Activated T-cell treated with anti-CD3 and anti-CD28 coated beads for 1 hour (primary cell): ENCODE data around the gene TJP3.

Experiments used
- DNase-seq: peaks from one replicate; pipeline ENCODE4 v3.0.0-alpha.2; 2020; ENCODE audit warnings: low read depth

The TJP3 gene

GRCh38 chr19:3784607-3785450, 76.6 kb downstream of the TJP3 start:
- DNase-seq = no peak

GRCh38 chr19:3785451-3785937, 77.3 kb downstream of the TJP3 start:
- no peak for DNase-seq

- DNase-seq = no peak
These were observed 78.0 kb downstream of the TJP3 start, which contains the start of gene MATK for GRCh38 chr19:3785938-3786824. MATK (minus strand) TSS chr19:3786381; CDS start chr19:3785135, 1,246 bp downstream.

GRCh38 chr19:3788996-3789778, 81.0 kb downstream of the TJP3 start:
- no peak for DNase-seq

- DNase-seq = no peak
These were observed 82.1 kb downstream of the TJP3 start for GRCh38 chr19:3790209-3790734.

- no peak for DNase-seq
These were observed 82.8 kb downstream of the TJP3 start for GRCh38 chr19:3790941-3791340.

- no peak for DNase-seq
These were observed 83.9 kb downstream of the TJP3 start for GRCh38 chr19:3792114-3792513.

GRCh38 chr19:3793799-3794198, 85.6 kb downstream of the TJP3 start:
- DNase-seq = no peak

GRCh38 chr19:3796358-3796757, 88.2 kb downstream of the TJP3 start:
- DNase-seq = no peak

- DNase-seq = no peak
These were observed 90.0 kb downstream of the TJP3 start for GRCh38 chr19:3798137-3798536.
